IMR-90 (cell line): ENCODE data around the gene LY6G5C. TPM values are rescaled to one million over a fixed set of nuclear protein-coding genes. Genes with fewer than 3 reads are reported as not detected.

Experiments
- ATAC-seq: fragments of 200-7000 bp; cut with Tn5 transposase; 2 replicates; pipeline ENCODE4 v1.9.1; 2020; ENCODE audit warnings: low read depth, mild to moderate bottlenecking, moderate library complexity
- BruUV-seq: library from RNA; stranded (reverse); fragments of 400-500 nt; replicated peaks from 2 replicates; lab custom pipeline; 2021; lab: Mats Ljungman, UMichigan
- CTCF ChIA-PET: fragments of 300-600 bp; formaldehyde crosslinking; extraction: SDS; loops from one replicate; lab custom pipeline; 2021; ENCODE audit warnings: antibody characterized with exemption; lab: Yijun Ruan, JAX
- POLR2A ChIA-PET: fragments of 300-600 bp; sonication (Branson Sonifier 250); formaldehyde crosslinking; loops from one replicate; lab custom pipeline; 2022; ENCODE audit warnings: antibody characterized with exemption; ENCODE audit not compliant: unreplicated experiment; lab: Charles Lee
- DNase-seq: peaks from one replicate; pipeline ENCODE4 v3.0.0; 2013
- H2AFZ ChIP-seq: replicated peaks from 2 replicates; pipeline ENCODE3; 2013; ENCODE audit warnings: low read length, mild to moderate bottlenecking; ENCODE audit not compliant: poor library complexity
- H2AK5ac ChIP-seq: 2 replicates; pipeline ENCODE4 v1.6.1; 2013; ENCODE audit warnings: low read depth, low read length, inconsistent platforms
- H2AK9ac ChIP-seq: replicated peaks from 2 replicates; pipeline ENCODE3; 2013; ENCODE audit warnings: mild to moderate bottlenecking, low read depth, low read length, moderate library complexity; ENCODE audit not compliant: poor library complexity
- H2BK120ac ChIP-seq: 2 replicates; pipeline ENCODE4 v1.6.1; 2013; ENCODE audit warnings: low read depth, low read length, inconsistent platforms
- H2BK15ac ChIP-seq: 3 replicates; pipeline ENCODE4 v1.6.1; 2013; ENCODE audit warnings: low read depth, low read length, inconsistent platforms
- H2BK20ac ChIP-seq: 2 replicates; pipeline ENCODE4 v1.6.1; 2013; ENCODE audit warnings: low read depth, mild to moderate bottlenecking, inconsistent platforms, low read length, moderate library complexity
- H2BK5ac ChIP-seq: 2 replicates; pipeline ENCODE4 v1.6.1; 2013; ENCODE audit warnings: mild to moderate bottlenecking, low read depth, low read length, inconsistent platforms; ENCODE audit not compliant: poor library complexity, severe bottlenecking
- H3K14ac ChIP-seq: replicated peaks from 2 replicates; pipeline ENCODE4 v1.6.1; 2013; ENCODE audit warnings: low read depth, low read length, inconsistent platforms
- H3K18ac ChIP-seq: 2 replicates; pipeline ENCODE4 v1.6.1; 2013; ENCODE audit warnings: low read depth, low read length, control low read depth
- H3K23ac ChIP-seq: 2 replicates; pipeline ENCODE4 v1.6.1; 2013; ENCODE audit warnings: low read depth, low read length, inconsistent platforms
- H3K27ac ChIP-seq: 2 replicates; pipeline ENCODE4 v1.5.1; 2013; ENCODE audit warnings: mild to moderate bottlenecking, control low read depth, low read length; ENCODE audit not compliant: insufficient read depth
- H3K27me3 ChIP-seq: 2 replicates; pipeline ENCODE4 v1.6.1; 2013; ENCODE audit warnings: low read length; ENCODE audit not compliant: control insufficient read depth, insufficient read depth
- H3K36me3 ChIP-seq: 2 replicates; pipeline ENCODE4 v1.6.1; 2013; ENCODE audit warnings: low read length, mixed read lengths; ENCODE audit not compliant: control insufficient read depth, insufficient read depth
- H3K4ac ChIP-seq: 2 replicates; pipeline ENCODE4 v1.6.1; 2013; ENCODE audit warnings: low read depth, low read length, inconsistent platforms
- H3K4me1 ChIP-seq: 2 replicates; pipeline ENCODE4 v1.6.1; 2013; ENCODE audit warnings: low read length, mixed read lengths; ENCODE audit not compliant: control insufficient read depth, insufficient read depth
- H3K4me2 ChIP-seq: 2 replicates; pipeline ENCODE4 v1.6.1; 2013; ENCODE audit warnings: low read depth, mild to moderate bottlenecking, control low read depth, low read length, moderate library complexity
- H3K4me3 ChIP-seq: 2 replicates; pipeline ENCODE4 v1.5.1; 2013; ENCODE audit warnings: low read depth, mild to moderate bottlenecking, control low read depth, low read length, moderate library complexity; ENCODE audit not compliant: insufficient read depth
- H3K56ac ChIP-seq: 2 replicates; pipeline ENCODE4 v1.6.1; 2013; ENCODE audit warnings: low read length, inconsistent platforms; ENCODE audit not compliant: insufficient read depth; ENCODE audit errors: extremely low read depth
- H3K79me1 ChIP-seq, 2 experiments: 2 replicates each; pipeline ENCODE4 v1.6.1; 2013; ENCODE audit warnings: low read length in 2 of 2, inconsistent platforms in 1 of 2, low read depth in 1 of 2
- H3K9ac ChIP-seq: 2 replicates; pipeline ENCODE4 v1.6.1; 2013; ENCODE audit warnings: low read depth, low read length, control low read depth
- H3K9me1 ChIP-seq: 2 replicates; pipeline ENCODE4 v1.6.1; 2013; ENCODE audit warnings: low read length, inconsistent platforms; ENCODE audit not compliant: insufficient read depth
- H3K9me3 ChIP-seq: 2 replicates; pipeline ENCODE4 v1.6.1; 2013; ENCODE audit warnings: low read length; ENCODE audit not compliant: control insufficient read depth, insufficient read depth
- H4K20me1 ChIP-seq: 2 replicates; pipeline ENCODE4 v1.6.1; 2013; ENCODE audit warnings: low read length, inconsistent platforms; ENCODE audit not compliant: insufficient read depth
- H4K5ac ChIP-seq: 2 replicates; pipeline ENCODE4 v1.6.1; 2013; ENCODE audit warnings: mild to moderate bottlenecking, low read depth, low read length, control low read depth
- H4K8ac ChIP-seq, 2 experiments: 2 replicates each; pipeline ENCODE4 v1.6.1; 2013; ENCODE audit warnings: low read depth in 2 of 2, low read length in 2 of 2, control low read depth in 1 of 2, inconsistent platforms in 1 of 2
- H4K91ac ChIP-seq: 2 replicates; pipeline ENCODE4 v1.6.1; 2013; ENCODE audit warnings: low read depth, low read length, inconsistent platforms; ENCODE audit not compliant: insufficient read depth
- BHLHE40 ChIP-seq: fragments of 150-350 bp; IDR thresholded peaks from 2 replicates; pipeline ENCODE4 v1.6.1; 2016; ENCODE audit warnings: mild to moderate bottlenecking, low read depth, low read length
- CEBPB ChIP-seq: IDR thresholded peaks from 2 replicates; pipeline ENCODE4 v1.6.1; 2012; ENCODE audit warnings: low read depth, low read length, improper control_type of control experiment
- CHD1 ChIP-seq: IDR thresholded peaks from 2 replicates; pipeline ENCODE4 v1.6.1; 2012; ENCODE audit warnings: low read depth, low read length, improper control_type of control experiment
- ELK1 ChIP-seq: fragments of 150-350 bp; IDR thresholded peaks from 2 replicates; pipeline ENCODE4 v1.6.1; 2016; ENCODE audit warnings: low read depth, mild to moderate bottlenecking, low read length, moderate library complexity, borderline replicate concordance
- FOS ChIP-seq: fragments of 150-350 bp; IDR thresholded peaks from 2 replicates; pipeline ENCODE4 v1.6.1; 2016; ENCODE audit warnings: low read depth, low read length
- MAFK ChIP-seq: IDR thresholded peaks from 2 replicates; pipeline ENCODE4 v1.6.1; 2012; ENCODE audit warnings: low read depth, low read length, improper control_type of control experiment
- MXI1 ChIP-seq: IDR thresholded peaks from 2 replicates; pipeline ENCODE4 v1.6.1; 2012; ENCODE audit warnings: low read depth, mild to moderate bottlenecking, low read length, moderate library complexity, borderline replicate concordance
- RAD21 ChIP-seq: IDR thresholded peaks from 2 replicates; pipeline ENCODE4 v1.6.1; 2012; ENCODE audit warnings: low read length, improper control_type of control experiment
- RCOR1 ChIP-seq: IDR thresholded peaks from 2 replicates; pipeline ENCODE4 v1.6.1; 2012; ENCODE audit warnings: mild to moderate bottlenecking, low read length, improper control_type of control experiment; ENCODE audit not compliant: insufficient replicate concordance
- RFX5 ChIP-seq: IDR thresholded peaks from 2 replicates; pipeline ENCODE4 v1.8.0; 2012; ENCODE audit warnings: low read depth, mild to moderate bottlenecking, low read length, moderate library complexity
- WGBS, 2 experiments: methylation state at CpG; one replicate each; pipeline versions ENCODE4 v1.1.5 to v1.1.7; 2013; ENCODE audit warnings: missing lambda C conversion rate in 2 of 2; ENCODE audit not compliant: insufficient read length in 1 of 2; ENCODE audit errors: extremely low coverage in 2 of 2; 5-methylcytosine and 5-hydroxymethylcytosine counted together
- dilution Hi-C: fragments of 300-500 bp; cut with HindIII; formaldehyde crosslinking; loops from one replicate; pipeline ENCODE4 v1.14.3; 2018; ENCODE audit warnings: low sequenced_read_pairs; ENCODE audit not compliant: unreplicated experiment
- in situ Hi-C: fragments of 300-500 bp; cut with MboI; formaldehyde crosslinking; loops from 3 replicates; pipeline ENCODE4 v1.14.3; 2019; ENCODE audit warnings: low sequenced_read_pairs, inconsistent platforms, mixed read lengths
- intact Hi-C: fragments of 100-400 bp; cut with micrococcal nuclease; formaldehyde crosslinking; loops from 2 replicates; pipeline ENCODE4 v1.10.0; 2022
- polyA plus RNA-seq, 3 experiments: library from polyadenylated mRNA; depleted of rRNA; stranded (reverse); fragments of >200 nt; gene quantifications; 2 replicates each; pipeline ENCODE4 v1.2.3, GENCODE V29; 2012; ENCODE audit warnings: low replicate concordance in 1 of 3
- total RNA-seq: library from RNA; depleted of rRNA; stranded (reverse); fragments of >200 nt; gene quantifications from 2 replicates; pipeline ENCODE4 v1.2.3, GENCODE V29; 2012

LY6G5C gene
- total and polyA plus RNA-seq, 2 of the 4 experiments (the other 2 are of a cell fraction) = 0.18 to 2.0 TPM

GRCh38 chr6:31676322-31676903 lies 4.5 kb downstream of the LY6G5C start:
- DNase-seq (no peak), ATAC-seq (no peak)
- ChIA-PET POLR2A (no interaction called here), CTCF (no interaction called here)
- Histone ChIP-seq H3K18ac (no peak overlapping the region), H2AFZ (peak overlapping the region; percentile 28), H3K4me2 (no peak overlapping the region), H2BK15ac (no peak overlapping the region), H3K27me3 (no peaks in the 10 kb centered on the region), H3K36me3 (peaks cover 20% of the 10 kb centered on the region), H3K23ac (no peak overlapping the region), H3K4ac (no peak overlapping the region), H3K56ac (no peak overlapping the region), H3K79me1 (peaks cover 0 to 4% of the 10 kb centered on the region in 2 experiments; a peak in 1 of 4 replicates), H4K20me1 (no peaks in the 10 kb centered on the region), H4K91ac (no peak overlapping the region), H2BK5ac (no peak overlapping the region), H2BK20ac (no peak overlapping the region), H3K27ac (no peak overlapping the region), H3K9ac (no peak overlapping the region), H2AK9ac (no peak overlapping the region), H2AK5ac (no peak overlapping the region; the same call in 1 of the 2 replicates), H3K4me3 (no peak overlapping the region), H3K14ac (no peak overlapping the region), H3K9me1 (no peaks in the 10 kb centered on the region), H3K4me1 (peaks cover 7% of the 10 kb centered on the region), H2BK120ac (no peak overlapping the region), H4K8ac (no peak overlapping the region), H3K9me3 (no peaks in the 10 kb centered on the region), H4K5ac (no peak overlapping the region)
- dilution Hi-C loops = no loop called here
- in situ Hi-C loops = no loop called here
- intact Hi-C loops = no loop called here
- 63% methylated on average over 2 of the region's 4 CpGs; no CpG with 5 or more reads in 1 of the 2 experiments for WGBS, 2 experiments
- no TSS peak for BruUV-seq
- TF ChIP-seq CEBPB = no peak
- TF ChIP-seq RCOR1 = no peak
- TF ChIP-seq RAD21 = no peak
- no peak for TF ChIP-seq BHLHE40
- TF ChIP-seq MAFK = no peak
- TF ChIP-seq CHD1 = no peak
- TF ChIP-seq RFX5 = no peak
- TF ChIP-seq ELK1 = no peak
- TF ChIP-seq MXI1 = no peak
- TF ChIP-seq FOS = no peak
